ENCODE results near the gene NEO1. TPM values are rescaled to one million over a fixed set of nuclear protein-coding genes. Genes with fewer than 3 reads are reported as not detected.

NEO1 gene
- total RNA-seq, 1 donor from 2014 or later = 14.4 TPM

GRCh38 chr15:73333001-73333400 is 280.7 kb downstream of the NEO1 start:
- ATAC-seq = no peak
- intact Hi-C loops (cut with micrococcal nuclease) = no loop called here

GRCh38 chr15:73334086-73334485 is 281.8 kb downstream of the NEO1 start:
- DNase-seq (peak; percentile 12), ATAC-seq (no peak)
- intact Hi-C loops (cut with micrococcal nuclease) = no loop called here

More at GRCh38 chr15:73333001-73333400, 280.7 kb downstream of the NEO1 start:
- peak; percentile 8 for DNase-seq

- ATAC-seq (no peak), DNase-seq (peak; percentile 7)
- intact Hi-C loops (cut with micrococcal nuclease) = no loop called here
Measured at GRCh38 chr15:73335026-73335425, 282.8 kb downstream of the NEO1 start.

GRCh38 chr15:73335471-73335870 is 283.2 kb downstream of the NEO1 start:
- ATAC-seq (no peak), DNase-seq (peak; percentile 12)
- intact Hi-C loops (cut with micrococcal nuclease) = no loop called here

GRCh38 chr15:73336756-73337155 is 284.5 kb downstream of the NEO1 start:
- DNase-seq = no peak
- intact Hi-C loops (cut with micrococcal nuclease) = no loop called here

GRCh38 chr15:73337187-73337586 is 284.9 kb downstream of the NEO1 start:
- DNase-seq = no peak
- intact Hi-C loops (cut with micrococcal nuclease) = no loop called here
- ATAC-seq = no peak

More at GRCh38 chr15:73336756-73337155, 284.5 kb downstream of the NEO1 start:
- no peak for ATAC-seq

GRCh38 chr15:73338058-73338457 is 285.8 kb downstream of the NEO1 start:
- ATAC-seq = no peak
- no peak for DNase-seq
- intact Hi-C loops (cut with micrococcal nuclease) = no loop called here

DNA sequence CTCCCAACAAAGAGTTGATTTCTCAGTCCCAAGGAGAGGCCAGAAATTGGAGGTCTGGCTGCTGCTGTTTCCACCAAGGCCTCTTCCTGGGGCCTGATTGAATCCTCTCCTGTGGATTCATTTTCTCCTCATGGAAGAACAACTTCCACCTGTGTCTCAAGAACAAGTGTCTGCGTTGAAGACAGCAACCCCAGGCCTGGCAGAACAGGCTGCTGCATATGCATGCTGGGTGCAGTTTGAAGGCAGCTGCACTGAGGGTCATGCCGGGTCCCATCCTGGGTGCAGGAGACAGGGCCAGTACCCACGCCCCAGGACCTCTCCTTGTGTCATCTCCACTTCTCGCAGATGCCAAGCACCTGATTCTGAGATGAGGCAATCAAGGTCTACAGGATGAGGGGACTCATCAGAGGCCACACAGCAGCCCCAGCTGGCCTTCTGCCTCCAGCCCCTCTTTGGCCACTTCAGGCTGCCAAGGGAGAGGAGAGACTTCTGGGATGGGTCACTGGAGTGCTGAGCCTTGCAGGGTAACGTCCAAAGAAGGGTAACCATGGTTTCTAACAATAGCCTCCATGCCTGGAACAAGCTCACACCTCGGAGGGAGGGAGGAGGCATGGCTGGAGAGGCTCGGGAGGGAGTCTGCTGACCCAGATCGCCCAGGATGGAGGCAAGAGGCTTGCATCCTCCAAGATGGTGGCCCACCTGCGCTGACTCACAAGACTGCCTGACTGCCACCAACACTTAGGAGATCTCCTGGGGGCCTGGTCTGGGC is 286.5 kb downstream of the NEO1 start:
- intact Hi-C loops (cut with micrococcal nuclease) = no loop called here
- ATAC-seq (peak; percentile 59), DNase-seq (no peak)

DNA sequence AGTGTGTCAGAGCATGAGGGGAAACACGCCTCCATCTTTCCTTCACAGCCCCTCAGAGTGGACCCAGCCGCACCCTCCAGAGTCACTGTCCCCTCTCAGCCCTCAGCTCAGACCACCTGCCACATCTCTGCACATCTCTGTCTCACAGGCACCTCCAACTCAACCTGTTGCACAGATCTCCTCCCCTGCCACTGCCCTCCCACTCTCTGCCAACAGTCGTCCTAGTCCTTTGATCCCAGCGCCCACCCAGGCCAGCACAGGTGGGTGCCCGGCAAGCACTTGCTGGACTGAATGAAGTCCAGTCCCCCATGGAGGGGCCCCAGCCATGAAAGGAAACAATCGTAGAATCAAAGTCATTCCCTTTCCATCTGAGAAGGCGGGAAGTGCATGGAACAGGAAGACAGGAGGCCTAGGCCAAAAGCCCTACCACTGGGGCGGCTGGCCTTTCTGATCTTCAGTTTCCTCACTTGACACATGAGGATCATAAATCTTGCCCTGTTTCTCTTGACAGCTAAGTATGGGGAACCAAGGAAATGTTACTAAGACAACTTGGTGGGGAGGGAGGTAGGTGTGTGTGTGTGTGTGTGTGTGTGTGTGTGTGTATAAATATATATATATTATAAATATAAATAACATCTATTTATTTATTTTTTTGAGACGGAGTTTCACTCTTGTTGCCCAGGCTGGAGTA is 288.4 kb downstream of the NEO1 start:
- ATAC-seq = no peak
- intact Hi-C loops (cut with micrococcal nuclease) = no loop called here
- DNase-seq = no peak

DNA sequence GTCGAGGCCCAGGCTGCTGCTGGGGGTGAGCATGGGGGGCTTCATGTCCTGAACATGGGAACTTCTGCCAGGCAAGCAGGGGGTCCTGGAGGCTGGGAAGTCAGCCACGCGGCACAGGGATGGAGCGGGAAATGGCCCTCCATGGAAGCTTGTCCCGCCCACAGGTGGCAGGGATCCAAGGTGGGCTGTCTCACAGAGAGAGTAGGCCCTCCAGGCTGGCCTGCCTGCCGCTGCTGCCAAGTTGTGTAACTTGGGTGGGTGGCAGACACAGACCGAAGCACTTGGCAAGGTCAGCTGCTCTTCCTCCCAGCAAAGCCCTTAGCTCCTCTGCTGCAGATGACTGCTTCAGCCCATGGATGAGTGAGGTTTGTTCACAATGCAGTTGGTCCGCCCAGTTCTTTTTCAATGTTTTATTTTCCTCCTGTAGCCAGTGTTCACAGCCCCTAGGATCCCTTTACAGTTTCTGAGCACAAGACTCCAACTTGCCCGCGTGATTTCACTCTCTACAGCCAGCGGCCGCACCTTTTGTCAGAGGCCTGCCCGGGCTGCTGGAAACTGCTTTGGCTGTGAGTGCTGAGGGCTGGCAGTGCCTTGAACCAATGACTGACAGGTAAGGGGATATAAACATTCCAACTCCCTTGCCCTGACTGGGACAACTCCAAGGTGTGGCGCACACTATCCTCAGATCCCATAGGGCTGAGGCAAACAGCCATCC is 289.8 kb downstream of the NEO1 start:
- ATAC-seq (peak; percentile 76), DNase-seq (peak; percentile 73)
- intact Hi-C loops (cut with micrococcal nuclease) = no loop called here

DNA sequence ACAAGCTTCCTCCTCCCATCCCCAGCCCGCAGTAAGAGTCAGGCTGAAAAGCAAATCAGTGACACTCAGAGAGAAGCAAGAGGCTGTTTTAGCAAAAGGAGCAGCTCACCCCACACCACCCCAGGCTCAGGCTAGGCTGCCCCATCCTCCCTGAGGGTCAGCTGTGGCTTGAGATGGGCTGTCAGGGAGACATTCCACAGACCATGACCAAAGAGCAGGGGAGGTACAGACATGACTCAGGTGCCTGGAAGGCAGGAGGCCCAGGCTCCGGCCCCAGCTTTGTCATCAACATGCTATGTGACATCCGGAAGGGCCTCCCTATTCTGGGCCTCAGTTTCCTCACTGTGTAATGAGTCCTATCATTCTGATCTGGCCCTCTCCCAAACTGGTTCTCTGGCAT is 291.8 kb downstream of the NEO1 start:
- ATAC-seq (no peak), DNase-seq (no peak)
- intact Hi-C loops (cut with micrococcal nuclease) = no loop called here

DNA sequence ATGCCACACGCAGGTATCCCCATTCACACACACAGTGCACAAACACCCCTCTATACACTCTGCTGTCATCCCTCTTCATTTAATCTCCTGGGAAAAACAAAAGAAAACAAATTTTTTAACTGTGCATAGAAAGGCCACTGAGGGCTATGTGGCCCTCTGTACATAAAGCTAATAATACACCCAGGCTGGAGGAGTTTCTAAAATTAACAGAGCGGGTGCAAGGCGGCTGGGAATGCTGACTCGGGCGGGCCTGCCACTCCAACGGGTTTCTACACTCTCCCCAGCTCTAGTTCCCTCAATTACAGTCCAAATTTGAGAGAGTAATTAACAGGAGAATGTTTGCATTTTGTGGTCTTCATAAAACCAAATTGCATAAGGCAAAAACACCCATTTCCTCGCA is 293.4 kb downstream of the NEO1 start:
- DNase-seq (no peak), ATAC-seq (peak; percentile 81)
- intact Hi-C loops (cut with micrococcal nuclease) = no loop called here

- ATAC-seq = peak; percentile 77
- intact Hi-C loops (cut with micrococcal nuclease) = no loop called here
- DNase-seq = peak; percentile 84
Measured at GRCh38 chr15:73346735-73347312, 294.6 kb downstream of the NEO1 start.

- ATAC-seq (no peak), DNase-seq (no peak)
- intact Hi-C loops (cut with micrococcal nuclease) = no loop called here
Measured at GRCh38 chr15:73349191-73349590, 296.9 kb downstream of the NEO1 start.

GRCh38 chr15:73352082-73352481 is 299.8 kb downstream of the NEO1 start:
- peak; percentile 88 for ATAC-seq
- intact Hi-C loops (cut with micrococcal nuclease) = no loop called here
- DNase-seq = peak; percentile 85

GRCh38 chr15:73353734-73354133 is 301.5 kb downstream of the NEO1 start:
- intact Hi-C loops (cut with micrococcal nuclease) = no loop called here
- DNase-seq (no peak), ATAC-seq (no peak)

GRCh38 chr15:73354241-73354640 is 302.0 kb downstream of the NEO1 start:
- intact Hi-C loops (cut with micrococcal nuclease) = no loop called here
- DNase-seq (no peak), ATAC-seq (no peak)

All from left ventricle myocardium superior (tissue), 1 donor.